ENCODE data around the gene ARVCF.

DNA sequence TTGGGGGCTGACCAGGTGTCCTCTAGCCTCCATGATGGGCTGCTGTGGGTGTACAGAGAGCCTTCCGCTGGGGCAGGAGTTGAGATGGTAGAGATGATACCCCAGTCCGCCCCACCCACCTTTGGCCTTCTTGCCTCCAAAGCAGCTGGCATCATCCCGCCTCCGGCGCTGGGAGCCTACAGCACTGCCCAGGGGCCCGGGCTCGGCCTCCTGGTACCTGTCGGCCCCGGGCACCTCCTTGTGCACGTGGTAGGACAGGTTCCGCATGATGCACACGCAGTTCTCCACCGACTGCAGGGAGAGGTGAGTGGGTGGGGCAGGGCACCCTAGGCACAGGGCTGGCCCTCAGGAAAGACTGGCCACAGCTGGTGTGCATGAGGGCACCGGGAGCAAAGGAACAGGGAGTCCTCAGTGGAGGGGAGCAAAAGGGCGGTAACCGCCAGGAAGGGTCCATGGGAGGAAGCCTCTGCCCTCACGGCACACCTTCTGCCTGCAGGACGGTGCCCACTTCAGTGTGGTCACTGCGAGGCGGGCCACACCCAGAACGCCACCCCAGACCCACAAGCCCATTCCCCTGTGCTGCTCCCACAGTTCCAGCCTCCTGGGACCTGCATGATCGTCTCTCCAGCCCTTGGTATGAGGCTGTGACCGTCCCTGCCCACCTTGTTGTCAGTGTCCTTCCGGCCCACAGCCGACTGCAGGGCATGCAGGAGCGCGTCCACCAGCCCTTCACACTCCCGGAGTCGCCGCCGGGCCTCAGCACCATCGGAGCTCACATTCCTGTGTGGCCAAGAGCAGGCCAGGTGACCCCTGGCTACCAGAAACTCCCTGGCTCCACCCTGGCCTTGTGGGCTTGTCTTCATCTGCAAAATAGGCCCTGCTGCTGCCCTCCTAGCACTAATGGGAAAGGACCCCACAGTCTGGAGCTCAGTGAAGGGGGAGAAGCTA, 39.1 kb downstream of the ARVCF start:
- TF ChIP-seq EZH2 (IDR thresholded peaks at IDR 0.05; ENCODE audit: borderline replicate concordance, low read depth, low read length, severe bottlenecking): no peak
- TF ChIP-seq, protein P1, sequence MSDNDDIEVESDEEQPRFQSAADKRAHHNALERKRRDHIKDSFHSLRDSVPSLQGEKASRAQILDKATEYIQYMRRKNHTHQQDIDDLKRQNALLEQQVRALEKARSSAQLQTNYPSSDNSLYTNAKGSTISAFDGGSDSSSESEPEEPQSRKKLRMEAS (IDR thresholded peaks at IDR 0.05; ENCODE audit: insufficient read depth, insufficient read length): no peak
- no peak for TF ChIP-seq POLR2A (IDR thresholded peaks at IDR 0.05; ENCODE audit: low read depth, low read length)
- TF ChIP-seq, protein P2, sequence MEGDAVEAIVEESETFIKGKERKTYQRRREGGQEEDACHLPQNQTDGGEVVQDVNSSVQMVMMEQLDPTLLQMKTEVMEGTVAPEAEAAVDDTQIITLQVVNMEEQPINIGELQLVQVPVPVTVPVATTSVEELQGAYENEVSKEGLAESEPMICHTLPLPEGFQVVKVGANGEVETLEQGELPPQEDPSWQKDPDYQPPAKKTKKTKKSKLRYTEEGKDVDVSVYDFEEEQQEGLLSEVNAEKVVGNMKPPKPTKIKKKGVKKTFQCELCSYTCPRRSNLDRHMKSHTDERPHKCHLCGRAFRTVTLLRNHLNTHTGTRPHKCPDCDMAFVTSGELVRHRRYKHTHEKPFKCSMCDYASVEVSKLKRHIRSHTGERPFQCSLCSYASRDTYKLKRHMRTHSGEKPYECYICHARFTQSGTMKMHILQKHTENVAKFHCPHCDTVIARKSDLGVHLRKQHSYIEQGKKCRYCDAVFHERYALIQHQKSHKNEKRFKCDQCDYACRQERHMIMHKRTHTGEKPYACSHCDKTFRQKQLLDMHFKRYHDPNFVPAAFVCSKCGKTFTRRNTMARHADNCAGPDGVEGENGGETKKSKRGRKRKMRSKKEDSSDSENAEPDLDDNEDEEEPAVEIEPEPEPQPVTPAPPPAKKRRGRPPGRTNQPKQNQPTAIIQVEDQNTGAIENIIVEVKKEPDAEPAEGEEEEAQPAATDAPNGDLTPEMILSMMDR (IDR thresholded peaks at IDR 0.05; ENCODE audit: extremely low read depth in 1 of 2, insufficient read depth in 1 of 2, low read depth in 1 of 2, low read length in 2 of 2): no peak
- TF ChIP-seq JUN (IDR thresholded peaks at IDR 0.05; ENCODE audit: borderline replicate concordance, insufficient read depth, insufficient read length, low read depth): no peak

Data from endothelial cell of umbilical vein (primary cell).